NK-92 (cell line): ENCODE measurements around the gene CKM.
"Not testable (repeated sequence)": the region's sequence is repeated elsewhere in the genome, so short reads cannot be mapped to it uniquely, and the experiment has no call there.

Experiments used
- DNase-seq: peaks from one replicate; lab custom pipeline; 2025; ENCODE audit not compliant: unreplicated experiment; lab: John Stamatoyannopoulos, UW

CKM gene

DNA sequence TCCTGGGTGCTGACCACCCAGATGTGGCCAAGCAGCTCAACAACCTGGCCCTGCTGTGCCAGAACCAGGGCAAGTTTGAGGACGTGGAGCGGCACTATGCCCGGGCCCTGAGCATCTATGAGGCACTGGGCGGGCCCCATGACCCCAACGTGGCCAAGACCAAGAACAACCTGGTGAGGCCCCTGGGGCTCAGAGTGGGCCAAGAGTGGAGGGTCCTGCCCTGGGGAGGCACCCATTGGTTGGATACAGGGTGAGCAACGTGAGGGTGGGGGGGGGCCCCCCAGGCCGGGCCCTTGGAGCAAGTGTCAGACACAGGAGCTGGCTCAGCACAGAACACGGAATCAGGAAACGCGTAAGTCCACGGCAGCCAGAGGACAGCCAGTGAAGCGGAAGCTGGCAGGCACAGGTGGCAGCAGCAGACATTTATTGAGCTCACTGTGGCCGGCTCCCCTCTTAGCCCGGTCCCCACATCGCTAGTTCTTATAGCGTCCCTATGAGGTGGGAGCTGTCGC is 26.8 kb upstream of the CKM start:
- no peak for DNase-seq

DNA sequence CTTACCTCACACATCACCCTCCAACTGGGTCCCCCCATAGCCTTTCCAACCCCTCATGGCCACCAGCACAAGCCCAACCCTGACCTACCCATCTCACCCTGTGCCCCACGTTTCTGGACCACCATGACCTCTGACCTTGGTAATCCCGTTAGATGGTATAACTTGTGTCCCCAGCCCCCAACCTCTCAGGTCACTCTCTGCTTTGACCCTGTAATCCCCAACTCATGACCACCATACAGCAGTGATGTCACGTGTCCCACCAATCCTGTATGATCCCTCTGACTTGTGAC is 26.4 kb upstream of the CKM start:
- DNase-seq, result no peak

DNA sequence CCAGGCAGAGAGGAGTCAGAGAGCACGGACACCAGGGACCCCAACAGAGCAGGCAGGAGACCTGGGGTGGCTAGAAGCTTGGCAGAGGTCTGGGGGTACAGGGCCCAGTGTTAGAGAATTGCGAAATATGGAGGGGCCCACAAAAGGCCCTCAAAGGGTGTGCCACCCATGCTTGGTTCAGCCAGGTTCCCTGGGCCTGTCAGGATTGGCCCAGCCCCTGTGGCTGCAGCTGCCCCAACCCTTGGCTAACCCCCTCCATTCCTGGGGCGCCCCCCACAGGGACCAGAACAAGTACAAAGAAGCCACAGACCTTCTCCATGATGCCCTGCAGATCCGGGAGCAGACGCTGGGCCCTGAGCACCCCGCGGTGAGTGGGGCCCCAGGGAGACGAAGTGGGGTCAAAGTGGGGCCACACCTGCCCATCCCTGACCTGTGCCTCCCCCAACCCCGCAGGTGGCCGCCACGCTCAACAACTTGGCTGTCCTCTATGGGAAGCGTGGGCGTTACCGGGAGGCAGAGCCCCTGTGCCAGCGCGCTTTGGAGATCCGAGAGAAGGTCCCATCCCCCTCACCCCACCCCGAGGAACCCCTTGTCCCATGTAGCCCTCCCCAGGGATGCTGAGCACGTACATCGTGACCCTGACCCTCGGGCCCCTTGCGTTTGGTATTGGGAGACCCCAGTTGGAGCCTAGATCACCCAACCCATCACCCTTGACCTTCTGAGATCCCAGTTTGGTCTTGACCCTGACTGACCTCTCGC is 25.9 kb upstream of the CKM start:
- DNase-seq, result no peak

DNA sequence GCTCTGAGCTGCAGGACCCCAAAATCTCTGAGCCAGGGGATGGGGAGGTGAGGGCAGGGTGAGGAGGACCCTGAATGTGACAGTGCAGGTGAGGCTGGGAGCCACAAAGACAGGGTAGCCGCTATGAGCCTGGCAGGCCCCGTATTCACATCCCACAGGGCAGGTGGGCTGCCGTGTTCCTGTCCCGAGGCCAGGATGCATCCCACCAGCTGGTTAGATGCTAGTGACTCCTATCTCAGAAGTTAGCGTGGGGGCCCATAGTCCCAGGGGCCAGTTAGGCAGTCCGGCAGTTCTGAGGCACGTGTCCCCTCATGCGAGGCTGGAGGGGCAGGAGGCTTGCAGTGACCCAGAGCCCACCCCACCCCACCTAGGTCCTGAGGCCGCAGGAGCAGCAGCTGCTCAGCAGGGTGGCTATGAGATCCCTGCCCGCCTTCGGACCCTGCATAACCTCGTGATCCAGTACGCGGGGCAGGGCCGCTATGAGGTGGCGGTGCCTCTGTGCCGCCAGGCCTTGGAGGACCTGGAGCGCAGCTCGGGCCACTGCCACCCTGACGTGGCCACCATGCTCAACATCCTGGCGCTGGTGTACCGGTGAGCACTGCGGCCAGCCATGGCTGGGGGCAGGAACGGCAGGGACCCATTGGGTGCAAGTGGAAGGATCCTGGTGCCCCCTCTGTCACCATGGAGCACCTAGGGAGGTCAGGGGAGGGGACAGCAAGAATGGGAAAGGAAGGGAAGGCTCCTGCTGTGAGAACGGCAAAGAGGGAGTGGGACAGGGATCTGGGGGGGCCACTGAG is 25.1 kb upstream of the CKM start:
- no peak for DNase-seq

DNA sequence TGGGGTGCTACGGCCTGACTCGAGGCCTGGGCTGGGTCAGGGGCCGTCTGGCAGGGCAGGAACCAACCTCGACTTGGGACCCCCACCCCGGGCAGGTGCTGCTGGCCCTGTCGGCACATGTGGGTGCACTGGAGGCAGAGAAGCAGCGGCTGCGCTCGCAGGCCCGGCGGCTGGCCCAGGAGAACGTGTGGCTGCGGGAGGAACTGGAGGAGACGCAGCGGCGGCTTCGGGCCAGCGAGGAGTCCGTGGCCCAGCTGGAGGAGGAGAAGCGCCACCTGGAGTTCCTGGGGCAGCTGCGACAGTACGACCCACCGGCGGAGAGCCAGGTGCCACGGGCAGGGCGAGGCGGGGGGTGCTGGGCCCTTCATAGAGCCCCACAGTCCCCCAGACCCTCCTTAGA is 23.8 kb upstream of the CKM start:
- DNase-seq, result no peak

DNA sequence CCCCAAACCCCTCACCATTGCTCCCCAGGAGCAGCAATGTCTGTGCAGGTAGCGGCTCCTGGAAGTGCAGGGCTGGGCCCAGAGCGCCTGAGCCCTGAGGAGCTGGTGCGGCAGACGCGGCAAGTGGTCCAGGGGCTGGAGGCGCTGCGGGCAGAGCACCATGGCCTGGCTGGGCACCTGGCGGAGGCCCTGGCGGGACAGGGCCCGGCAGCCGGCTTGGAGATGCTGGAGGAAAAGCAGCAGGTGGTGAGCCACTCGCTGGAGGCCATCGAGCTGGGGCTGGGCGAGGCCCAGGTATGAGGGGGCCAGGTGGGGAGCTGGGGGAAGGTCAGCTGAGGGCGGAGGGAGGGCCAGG is 22.8 kb upstream of the CKM start:
- no peak for DNase-seq

DNA sequence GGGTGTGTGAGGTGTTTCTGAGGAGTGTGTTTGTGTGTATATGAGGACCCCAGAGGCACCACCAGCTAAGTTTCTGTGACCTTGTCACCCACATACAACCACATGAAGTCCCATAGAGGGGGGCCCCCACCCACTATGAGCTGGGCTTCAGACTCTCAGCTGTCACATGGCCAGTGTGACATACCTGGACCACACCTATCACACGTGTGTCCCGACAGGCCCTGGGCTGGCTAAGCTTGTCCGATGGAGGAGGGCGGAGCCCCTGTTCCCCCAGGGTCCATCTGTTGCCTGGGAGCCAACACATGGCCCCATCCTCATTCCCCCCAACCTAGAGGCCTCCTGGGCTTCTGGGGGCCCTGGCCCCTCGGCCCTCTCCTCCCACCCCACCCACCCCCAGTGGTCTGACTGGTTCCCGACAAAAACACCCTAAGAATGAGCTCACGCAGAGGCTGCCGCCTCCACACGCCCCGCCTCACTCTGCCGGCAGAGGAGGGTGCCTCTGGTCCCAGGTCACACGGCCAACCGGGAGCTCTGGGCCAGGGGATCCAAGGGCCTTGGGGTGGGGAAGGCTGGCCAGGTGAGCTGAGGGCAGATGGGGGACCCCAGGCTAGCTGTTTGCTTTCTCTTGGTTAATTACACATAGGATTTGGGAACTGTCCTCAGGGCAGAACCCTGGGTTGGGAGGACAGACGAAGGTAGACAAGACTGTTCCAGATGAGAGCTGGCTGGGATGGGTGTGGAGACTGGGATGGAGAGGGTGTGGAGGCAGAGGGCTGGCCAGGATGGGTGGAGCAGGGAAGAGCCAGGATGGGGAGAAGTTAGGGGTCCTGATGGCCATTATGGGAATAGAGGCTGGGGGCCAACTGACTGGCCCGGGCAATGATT is 22.2 kb upstream of the CKM start:
- no peak for DNase-seq

DNA sequence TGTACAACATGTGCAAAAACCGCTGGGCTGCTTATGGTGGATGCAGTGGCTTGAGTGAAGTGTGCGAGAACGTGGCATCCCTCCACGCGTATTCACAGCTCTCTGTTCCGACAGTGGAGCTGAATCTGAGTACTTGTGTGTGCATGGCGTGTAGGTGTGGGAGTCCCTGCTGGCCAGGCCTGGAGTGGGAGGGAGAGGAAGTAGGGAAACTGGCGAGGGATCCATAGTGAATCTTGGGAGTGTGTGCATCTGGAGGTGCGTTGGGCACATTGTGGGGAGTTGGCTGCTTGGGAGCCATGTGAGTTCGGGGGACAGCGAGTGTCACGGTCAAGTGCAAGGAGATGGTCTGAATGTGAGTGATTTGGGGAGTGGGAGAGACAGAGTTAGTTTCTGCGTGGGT is 20.2 kb upstream of the CKM start:
- no peak for DNase-seq

DNA sequence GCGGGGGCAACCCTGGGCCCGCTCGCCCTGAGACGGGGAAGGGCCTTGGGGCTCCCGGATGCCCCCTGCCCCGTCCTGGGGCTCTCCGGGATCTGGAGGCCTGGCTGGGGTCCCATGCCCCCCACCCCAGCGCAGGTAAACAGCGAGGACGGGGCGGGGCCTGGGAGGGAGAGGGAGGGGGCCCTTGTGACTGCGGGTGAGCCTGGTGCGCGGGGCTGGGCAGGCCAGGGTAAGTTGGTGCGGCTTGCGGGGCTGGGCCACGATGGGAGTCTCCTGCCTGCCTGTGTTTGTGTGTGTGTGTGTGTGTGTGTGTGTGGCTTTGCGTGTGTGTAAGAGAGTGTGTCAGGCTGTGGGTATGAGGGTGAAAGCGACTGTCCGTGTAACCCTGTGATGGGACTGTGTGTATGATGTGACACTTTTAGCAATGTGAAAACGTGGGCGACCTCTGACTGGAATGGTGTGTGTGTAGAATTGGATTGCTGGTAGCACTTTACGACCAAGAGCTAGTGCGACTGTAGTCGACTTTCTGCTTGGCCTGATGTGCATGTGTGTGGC is 18.3 kb upstream of the CKM start:
- DNase-seq, result no peak

DNA sequence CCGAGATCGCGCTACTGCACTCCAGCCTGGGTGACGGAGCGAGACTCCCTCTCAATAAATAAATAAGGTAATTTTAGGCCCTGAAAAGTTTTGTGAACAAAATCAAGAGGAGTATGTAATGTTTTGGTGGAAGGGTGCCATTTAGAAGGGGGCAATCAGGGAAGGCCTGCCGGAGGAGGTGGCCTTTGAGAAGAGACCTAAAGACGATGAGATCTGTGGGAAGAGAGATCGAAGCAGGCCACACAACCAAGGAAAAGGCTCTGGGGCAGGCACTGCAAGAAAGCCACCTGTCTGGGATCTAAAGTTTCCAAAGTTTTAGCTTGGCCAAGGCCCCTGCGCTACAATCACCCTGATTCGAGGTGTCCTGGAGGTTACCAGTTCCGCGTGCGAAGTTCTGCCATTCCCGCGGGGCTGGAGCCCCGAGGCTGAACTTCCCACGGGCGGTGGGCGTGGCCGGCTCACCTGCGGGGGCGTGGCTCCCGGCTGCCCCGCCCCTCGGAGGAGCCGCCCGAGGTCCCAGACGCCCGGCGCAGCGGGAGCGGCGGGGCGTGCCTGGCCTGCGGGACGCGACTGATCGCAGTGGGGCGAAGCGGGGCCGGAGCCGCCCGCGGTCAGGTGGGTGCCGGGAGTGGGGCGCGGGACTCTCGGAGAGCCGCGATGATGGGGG is 17.7 kb upstream of the CKM start, which contains the start of gene KLC3:
Gene KLC3, plus strand, starts transcription at position 519 of the 667 bp plus-strand sequence. CDS start 4,792 bp downstream, outside the sequence.
- no peak for DNase-seq

DNA sequence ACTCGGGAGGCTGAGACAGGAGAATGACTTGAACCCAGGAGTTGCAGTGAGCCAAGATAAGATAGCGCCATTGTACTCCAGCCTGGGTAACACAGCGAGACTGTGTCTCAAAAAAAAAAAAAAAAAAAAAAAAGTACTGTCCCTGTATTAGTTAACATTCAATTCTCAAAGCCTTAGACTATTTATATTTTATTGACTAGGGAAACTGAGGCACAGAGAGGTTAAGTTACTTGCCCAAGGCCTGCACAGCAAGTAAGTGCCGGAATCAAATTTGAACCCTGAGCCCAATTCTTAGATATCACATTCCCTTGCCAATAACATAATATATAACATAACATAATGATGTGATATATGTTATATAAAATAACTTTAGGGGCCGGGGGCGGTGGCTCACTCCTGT is 17.0 kb upstream of the CKM start:
- DNase-seq, result no peak

DNA sequence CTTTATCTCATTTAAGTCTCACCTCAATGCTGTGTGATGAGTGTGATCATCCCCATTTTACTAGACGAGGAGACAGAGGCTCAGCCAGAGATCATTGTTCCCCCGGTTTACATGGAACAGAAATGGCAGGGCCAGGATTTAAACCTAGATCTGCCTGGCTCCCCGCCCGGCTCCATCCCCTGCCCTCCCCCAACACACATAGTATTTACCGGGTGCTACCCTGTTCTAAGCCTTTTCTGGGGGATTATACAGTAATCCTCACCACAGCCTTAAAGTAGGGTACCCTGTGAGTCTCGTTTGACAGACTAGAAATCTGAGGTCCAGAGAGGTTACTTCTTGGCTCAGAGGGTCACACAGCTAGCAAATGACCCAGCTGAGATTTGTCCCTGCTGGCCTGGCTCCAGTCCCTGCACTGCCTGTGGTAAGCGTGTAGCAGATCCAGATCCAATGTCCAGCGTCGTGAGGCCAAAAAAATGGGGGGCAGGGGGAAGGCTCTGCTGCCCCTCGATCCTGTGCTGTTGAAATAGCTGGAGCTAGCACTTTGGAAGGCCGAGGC is 14.1 kb upstream of the CKM start:
- DNase-seq, result no peak

DNA sequence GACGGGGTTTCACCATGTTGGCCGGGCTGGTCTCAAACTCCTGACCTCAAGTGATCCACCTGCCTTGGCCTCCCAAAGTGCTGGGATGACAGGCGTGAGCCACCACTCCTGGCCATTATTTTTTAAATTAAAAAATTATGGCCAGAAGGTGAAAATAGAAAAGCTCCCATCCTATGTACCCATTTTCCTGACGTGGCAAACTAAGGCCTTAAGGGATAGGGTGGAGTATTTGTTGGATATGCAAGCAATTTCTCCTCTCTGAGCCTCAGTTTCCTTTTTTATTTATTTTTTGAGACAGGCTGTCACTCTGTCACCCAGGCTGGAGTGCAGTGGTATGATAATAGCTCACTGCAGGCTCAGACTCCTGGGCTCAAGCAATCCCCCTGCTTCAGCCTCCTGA is 12.2 kb upstream of the CKM start:
- DNase-seq, result not testable (repeated sequence)

DNA sequence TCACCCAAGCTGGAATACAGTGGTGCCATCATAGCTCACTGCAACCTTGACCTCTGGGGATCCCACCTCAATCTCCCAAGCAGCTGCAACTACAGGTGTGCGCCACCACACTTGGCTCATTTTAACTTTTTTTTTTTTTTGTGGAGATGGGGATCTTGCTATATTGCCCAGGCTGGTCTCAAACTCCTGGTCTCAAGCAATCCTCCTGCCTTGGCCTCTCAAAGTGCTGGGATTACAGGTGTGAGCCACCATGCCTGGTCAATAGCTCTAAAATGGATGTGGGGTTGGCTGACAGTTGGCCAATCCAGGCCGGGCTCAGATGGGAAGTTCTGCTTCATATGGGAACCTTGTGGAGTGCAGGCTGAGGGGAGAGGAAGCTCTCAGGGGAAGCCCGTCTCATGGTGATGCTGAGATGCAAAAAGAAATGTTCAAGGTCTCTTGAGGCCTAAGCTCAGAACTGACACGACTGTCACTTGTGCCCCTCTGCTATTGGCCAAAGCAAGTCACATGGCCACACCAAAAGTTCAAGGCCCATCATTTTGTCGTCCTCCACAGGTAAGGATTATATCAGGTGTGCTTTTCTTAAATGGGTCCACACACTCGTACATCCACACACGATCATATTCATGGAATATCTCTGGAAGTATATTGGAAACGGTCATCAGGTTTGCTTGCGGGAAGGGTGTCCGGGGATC is 11.1 kb upstream of the CKM start:
- no peak for DNase-seq

DNA sequence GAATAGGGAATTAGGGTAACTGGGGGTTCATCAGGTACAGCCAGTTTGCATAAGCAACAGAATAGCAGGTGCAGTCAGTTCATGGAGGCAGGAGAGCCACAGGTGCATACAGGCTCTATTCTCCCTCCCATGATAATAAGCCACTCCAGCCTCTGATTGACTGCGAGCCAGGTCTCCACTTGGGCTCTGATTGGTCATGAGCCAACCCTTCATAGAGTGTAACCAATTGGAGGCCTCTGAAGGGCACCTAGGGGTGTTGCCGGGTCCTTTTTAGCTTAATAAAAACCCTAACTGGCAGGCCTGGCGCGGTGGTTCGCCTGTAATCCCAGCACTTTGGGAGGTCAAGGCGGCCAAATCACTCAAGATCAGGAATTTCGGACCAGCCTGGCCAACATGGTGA is 8.7 kb upstream of the CKM start:
- DNase-seq, result no peak

DNA sequence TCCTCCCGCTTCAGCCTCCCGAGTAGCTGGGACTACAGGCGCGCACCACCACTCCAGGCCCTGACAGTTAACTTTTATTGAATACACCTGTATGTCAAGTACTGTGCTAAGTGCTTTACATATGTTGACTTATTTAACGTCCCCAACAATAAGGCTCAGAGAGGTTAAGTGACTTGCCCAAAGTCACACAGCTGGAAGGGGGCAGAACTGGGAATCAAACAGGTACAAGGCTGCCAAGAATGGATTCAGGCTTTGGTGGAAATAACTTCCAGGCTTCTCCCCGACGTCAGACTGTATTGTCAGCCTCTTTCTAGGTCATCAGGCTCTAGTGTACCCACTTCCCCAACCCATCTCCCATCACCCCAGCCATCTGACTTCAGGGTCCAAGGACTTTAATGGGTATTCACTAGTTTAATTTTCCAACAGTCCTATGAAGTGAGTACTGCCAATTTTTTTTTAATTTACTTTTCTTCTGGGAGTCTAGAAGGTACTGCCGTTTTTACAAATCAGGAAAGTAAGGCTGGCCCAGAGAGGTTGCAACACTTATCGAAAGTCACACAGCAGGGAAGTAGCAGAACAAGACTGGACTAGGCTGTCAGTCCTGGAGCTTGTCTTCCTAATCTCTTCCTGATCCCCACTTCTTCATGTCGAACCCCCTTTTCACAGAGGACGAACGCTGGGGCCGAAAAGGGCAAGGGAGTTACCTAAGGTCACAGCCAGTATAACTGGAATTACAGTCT is 4.9 kb upstream of the CKM start:
- no peak for DNase-seq

DNA sequence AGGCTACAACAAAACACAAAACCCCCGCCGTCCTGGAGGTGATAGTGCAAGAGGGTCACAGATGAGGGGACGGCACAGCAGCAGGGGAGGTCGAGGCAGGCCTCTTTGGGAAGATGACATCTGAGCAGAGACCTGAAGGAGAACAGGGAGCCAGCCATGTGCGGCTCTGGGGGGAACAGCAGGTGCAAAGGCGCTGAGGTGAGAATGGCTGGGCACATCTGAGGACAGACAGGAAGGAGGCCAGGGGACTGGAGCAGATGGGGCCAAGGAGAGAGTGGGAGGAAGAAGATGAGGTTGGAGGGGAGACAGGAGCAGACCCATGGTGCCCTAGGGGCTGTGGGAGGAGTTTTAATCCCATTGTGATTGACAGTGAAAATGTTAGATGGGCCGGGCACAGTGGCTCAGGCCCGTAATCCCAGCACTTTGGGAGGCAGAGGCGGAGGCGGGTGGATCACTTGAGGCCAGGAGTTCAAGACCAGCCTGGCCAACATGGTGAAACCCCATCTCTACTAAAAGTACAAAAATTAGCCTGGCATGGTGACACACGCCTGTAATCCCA is 1.8 kb upstream of the CKM start:
- DNase-seq, result no peak

DNA sequence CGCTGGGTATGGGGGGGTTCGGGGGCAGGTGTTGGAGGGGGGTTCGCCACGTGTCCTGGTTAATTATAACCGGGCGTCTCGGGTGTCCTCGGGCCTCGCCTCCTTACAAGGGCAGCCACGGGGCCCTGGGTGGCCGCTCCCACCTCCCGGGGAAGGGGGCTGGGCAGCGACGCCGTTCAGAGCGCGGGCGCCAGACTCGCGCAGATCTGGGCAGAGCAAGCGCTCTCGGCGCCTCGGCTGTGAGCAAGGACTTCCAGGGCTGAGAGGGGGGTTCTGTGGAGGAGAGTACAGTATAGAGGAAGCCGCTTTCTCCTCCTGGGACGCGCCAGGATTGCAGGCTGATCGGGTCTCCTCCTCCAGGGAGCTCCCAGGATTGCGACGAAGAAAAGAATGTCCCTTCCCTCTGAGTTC is 1.0 kb upstream of the CKM start:
- DNase-seq, result no peak

DNA sequence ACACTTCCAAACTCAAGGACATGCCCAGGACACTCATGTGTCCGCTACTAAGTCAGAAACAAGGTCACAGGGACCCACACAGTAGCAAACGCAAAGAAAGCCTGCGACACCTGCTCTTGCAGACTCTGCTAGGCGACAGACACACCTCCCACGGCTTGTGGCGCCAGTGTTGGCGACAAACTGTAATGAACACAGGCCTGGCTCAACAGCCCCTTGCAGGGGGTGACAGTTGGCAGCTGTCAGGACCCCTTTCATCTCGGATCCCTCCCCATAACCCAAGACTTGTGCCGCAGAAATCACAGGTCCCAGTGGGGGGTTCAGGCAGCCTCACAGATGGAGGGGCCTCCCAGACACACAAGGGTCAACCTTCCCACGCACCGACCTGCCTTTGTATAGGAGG is 364 bp downstream of the CKM start:
- no peak for DNase-seq
